HG03095 (cell line): ENCODE results near the gene SYS1.
A peak's percentile ranks its signal among the peaks of the same experiment; 100 is the strongest.

Experiments used
- ATAC-seq: cut with Tn5 transposase; IDR thresholded peaks from one replicate; pipeline ENCODE4 v1.9.1; 2021; ENCODE audit warnings: moderate library complexity; ENCODE audit not compliant: unreplicated experiment

SYS1 gene

DNA sequence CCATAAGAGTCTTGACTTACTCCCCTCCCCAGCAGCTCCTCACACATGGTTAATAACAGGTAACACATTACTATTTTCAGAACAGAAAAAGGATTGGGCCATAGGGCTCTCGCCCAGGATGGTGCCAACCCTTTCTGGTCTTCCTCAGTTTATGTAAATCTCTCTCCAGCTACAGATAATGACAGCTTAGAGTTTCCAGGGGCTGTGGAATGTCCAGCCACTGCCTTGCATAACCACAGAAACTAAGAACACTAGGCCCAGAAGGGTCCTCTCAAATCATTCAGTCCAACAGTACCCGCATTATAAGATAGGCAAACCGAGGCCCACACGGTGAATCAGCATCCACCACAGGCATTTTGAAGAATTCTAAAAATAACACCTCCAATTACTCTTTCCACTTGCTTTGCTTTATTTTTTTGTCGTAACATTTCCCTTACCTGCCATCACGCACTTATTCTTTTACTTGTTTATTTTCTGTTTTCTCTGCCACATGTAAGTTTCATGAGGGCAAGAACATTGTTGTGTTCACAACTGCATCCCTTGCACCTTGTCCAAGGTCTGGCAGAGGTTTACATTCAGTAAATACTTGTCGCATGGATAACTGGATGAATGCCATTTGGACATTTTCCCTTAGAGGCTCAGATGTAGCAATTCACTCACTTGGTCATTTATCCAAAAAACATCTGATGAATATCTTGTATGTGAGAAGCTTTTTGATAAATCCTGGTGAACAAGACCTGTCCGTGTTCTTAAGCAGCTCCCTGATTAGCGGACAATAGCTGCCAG is 8.3 kb upstream of the SYS1 start:
- no peak for ATAC-seq

DNA sequence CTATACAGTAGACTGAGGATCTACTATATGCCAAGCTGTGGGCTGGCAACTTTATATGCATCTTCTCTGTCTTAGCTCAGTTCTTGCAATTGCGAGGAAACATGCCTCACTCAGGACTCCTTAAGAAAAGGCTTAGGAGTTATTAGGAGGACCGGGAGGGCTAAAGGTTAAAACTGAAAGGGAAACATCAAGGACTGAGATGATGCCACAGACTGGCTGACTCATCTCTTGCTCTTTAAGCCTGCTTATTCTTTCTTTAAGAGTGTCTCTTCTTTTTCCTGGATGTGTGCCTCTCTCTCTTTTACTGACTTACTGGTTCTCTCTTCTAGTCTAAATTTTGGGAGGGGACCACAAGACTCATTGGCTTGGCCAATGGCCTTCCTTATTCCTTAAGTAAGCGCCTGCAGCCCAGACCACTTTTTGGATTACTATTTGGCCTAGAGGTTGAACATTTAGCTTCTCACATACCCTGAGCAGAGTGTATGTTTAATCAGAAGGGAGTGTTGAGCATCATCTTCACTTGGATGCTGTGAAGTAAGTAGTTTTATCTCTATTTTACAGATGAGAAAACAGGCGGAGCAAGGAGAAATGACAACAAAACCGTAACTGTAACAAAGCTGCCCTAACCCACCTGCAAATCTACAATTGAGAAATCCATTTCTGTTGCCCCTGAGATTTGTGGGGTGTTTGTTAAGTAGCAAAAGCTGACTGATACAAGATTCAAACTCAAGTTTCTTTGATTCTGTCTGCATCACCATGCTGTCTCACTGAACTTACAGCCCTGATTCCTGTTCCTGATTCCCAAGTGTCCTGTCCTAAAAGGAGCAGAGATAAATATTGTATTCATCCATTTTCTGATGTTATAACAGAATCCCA is 7.5 kb upstream of the SYS1 start:
- no peak for ATAC-seq

DNA sequence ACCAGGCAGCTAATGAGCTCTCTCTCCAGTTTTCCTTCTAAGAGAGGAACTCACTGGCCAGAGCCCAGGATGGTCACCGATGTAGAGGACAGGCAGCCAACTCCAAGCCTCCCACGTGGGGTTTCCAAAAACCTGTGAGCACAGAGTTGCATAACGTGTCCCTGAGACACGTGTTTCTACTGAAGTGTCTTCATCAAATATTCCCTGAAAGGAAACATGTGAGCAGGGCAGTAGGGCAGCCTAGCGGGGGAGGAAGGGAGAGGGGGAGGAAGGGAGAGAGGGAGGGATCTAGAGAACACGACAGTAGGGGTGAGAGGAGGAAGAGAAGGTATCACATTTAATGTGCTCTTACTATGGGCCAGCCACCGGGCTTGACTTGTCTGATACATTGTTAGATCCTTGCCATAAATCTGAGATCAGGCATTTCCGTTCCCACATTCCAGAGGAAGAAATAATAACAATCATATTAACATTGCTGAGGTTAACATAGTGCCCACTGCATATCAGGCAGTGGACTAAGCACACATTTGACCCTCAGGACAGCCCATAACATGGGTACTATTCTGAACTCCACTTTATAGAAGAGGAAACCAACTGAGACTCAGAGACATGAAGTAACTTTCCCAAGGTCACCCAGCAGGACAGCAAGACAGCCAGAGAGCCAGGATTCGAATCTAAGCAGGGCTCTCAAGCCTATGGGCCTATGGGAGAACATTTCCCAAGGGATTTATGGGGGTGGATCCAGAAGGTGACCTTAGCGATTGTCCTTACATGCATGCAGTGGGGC is 4.5 kb upstream of the SYS1 start:
- ATAC-seq, result no peak

DNA sequence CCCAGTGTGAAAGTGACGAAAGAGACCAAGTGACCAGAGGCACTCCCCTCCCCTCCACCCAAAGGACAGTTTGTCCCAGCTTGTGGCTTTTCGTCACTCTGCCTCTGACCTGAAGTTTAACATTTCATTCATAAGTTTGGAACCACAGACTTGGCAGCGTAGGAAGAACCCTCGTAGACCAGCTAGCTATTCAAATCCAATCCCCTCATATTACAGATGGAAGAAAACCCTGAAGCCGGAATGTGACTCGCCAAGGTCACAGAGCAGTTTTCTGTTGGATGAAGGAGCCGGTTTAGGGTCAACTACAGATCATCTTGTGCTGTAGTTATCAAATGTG is 3.9 kb upstream of the SYS1 start:
- no peak for ATAC-seq

DNA sequence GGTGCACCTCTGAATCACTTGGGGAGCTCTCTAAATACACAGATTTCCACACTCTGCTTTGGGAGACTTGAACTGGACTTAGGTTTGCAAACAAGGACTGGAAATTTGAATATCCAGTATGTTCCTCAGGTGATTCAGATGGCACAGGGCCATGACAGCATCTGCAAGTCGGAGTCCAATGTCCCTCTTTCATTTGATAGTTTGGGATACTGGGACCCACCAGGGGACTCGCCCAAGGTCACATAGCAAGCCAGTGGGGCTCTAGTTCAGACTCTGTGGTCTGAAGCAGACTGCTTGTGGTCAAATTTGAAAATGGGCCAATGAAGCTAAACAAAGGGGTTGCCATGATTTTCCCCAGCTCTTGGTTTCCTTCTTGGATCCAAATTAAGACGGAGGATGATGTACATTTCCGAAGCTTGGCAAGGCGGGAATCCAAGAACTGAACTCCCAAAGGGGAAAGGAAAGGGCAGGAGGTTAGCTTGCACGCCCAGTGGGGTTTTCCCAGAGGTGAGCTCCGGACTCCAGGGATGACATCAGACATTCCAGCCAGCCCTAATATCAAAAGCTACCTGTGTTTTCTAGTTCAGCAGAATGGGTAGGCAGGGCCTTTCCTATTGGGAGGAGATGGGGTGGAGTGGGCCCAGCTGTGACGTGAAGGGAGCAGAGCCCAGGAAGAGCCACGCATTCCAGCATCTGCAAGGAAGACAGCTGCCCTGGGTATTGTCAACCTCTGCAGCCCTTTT is 3.4 kb upstream of the SYS1 start:
- no peak for ATAC-seq

DNA sequence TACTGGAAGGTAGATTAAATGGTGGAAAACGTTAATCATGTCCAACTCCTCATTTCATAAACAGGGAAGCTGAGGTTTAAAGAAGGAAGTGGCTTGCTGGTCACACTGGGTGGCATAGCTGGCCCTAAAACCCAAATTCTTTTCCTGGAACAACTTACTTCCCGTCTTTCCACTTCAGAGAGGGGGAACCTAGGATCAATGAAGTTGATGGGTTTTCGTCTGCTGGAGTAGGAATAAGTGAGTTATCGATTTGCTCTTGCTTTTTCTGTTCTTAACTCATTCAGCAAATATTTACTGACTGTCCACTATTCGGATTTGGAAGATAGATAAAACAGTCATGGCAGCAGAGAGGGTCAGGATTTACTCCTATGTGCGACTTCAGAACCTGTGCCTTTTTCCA is 1.2 kb upstream of the SYS1 start:
- no peak for ATAC-seq

DNA sequence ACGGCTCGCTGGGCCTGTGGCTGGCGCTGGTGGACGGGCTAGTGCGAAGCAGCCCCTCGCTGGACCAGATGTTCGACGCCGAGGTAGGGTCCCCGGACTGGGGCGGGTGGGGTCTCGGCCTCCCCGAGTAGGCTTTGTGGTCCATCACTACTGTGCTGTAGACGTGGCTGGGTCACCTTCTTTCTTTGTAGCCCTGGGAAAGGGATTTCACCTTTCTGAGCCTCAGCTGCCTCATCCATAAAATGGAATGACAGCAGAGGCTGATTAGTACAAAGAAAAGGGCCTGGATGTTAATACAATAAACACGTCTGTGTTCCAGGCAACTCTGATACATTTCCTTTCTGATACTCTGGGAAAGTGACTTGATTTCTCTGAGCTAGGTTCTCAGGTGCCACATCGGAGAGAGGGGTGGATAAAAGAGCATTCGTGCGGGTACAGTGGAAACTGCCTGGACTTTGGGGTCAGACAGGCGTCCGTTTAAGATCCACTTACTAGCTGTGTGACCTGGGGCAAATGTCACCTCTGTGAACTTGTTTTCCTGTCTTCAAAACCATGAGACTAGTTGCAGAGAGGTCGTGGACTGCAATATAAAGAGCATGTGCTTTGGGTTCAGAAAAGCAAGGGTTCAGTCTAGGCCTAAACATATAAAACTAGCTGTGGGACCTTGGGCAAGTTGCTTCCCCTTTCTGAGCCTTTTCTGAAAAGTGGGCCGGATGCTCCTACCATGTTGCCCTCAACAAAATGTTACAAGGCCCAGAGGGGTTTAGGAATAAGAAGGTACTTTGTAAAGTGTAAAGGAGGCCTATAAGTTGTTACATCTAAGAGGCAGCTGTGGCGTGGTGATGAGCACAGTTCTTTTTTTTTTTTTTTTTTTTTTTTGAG is 896 bp downstream of the SYS1 start:
- ATAC-seq, result no peak

DNA sequence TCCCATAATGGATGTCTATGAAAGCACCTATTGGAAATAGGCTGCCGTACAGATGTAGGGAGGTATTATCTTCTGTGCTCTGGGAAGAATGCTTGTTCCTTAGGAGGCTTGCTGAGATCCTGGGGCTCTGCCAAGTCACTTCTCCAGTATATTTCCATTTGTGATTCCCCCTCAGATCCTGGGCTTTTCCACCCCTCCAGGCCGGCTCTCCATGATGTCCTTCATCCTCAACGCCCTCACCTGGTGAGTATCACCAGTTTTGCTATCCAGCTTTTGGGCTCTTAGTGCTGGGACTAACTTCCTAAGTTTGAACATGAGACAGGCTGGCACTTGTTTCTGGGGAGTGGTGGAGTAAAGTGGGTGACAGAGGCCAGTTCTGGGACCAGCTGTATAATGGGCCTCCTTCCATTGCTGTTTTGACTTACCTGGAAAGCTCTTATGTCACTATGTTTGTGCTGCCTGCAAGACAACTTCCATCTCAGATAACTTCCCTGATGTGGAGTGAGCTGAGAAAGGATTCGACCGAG is 2.6 kb downstream of the SYS1 start:
- ATAC-seq, result no peak

DNA sequence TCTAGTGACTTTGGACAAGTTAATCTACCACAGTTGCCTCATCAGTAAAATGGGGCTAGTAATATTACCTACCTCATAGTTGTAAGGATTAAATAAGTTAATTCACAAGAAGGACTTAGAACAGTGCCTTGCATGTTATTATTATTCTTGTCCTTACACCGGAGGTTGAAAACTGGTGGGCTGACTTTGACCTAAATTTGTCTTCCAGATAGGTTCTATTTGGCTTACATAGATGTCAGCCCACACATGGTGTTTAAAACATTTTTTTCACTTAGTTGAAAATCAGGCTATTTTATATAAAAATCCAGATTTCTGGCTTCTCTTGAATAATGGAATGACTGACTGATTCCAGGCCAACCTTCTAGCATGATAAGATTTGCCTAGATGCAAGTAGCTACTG is 3.2 kb downstream of the SYS1 start:
- ATAC-seq, result no peak

DNA sequence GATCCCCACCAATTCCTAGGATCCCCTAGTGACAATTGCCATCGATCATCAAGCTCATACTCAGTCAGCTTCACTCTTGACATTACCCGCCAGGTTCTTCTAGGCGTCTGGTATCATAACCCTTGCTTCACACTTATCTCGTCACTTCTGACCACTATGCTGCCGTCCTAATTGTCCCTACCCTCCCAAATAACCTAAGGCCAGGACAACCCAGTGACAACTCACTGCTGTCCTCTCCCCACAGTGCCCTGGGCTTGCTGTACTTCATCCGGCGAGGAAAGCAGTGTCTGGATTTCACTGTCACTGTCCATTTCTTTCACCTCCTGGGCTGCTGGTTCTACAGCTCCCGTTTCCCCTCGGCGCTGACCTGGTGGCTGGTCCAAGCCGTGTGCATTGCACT is 3.7 kb downstream of the SYS1 start:
- no peak for ATAC-seq

DNA sequence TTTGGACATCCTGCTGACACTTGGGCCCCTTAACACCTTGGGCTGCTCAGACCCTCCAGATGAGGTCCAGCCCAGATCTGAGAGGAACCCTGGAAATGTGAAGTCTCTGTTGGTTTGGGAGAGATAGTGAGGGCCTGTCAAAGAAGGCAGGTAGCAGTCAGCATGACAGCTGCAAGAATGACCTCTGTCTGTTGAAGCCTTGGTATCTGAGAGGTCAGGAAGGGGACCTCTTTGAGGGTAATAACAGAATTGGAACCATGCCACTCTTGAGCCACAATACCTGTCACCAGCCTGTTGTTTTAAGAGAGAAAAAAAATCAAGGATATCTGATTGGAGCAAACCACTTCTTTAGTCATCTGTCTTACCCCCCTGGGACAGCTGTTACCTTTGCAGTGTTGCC is 4.2 kb downstream of the SYS1 start:
- no peak for ATAC-seq

DNA sequence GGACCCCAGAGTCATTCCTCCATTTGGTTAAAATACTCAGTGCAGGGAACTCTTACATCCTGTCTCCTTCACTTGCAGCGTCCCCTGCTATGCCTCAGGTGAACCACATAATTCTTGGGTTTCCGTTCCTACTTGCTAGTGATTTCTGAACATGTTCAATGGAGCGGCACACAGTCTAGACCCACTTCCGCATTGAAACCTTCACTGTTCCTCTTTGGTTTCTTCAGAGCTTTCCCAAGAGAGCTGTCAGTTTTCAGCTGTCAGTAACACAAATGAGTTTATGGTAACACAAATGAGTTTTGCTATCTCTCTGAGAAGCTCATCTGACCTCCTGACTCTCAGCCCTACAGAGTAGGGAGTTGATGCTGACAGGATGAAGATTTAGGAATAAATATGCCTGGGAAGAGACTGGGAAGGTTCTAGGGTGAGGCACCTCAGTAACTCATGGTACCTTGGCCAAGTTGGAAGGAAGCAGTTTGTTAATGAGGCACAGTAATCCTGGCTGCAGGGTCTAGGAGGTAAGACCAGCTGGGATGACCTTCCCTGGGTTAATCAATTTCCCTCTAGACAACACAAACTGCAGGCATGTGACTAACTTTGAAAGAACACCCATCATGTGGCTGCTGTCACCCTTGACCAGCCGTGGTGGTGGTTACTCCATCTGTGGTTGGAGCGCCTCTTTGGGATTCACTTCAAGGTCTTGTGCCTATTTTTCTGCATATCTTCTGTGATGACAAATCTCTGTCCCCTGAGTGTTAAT is 5.4 kb downstream of the SYS1 start:
- ATAC-seq, result peak; percentile 88

DNA sequence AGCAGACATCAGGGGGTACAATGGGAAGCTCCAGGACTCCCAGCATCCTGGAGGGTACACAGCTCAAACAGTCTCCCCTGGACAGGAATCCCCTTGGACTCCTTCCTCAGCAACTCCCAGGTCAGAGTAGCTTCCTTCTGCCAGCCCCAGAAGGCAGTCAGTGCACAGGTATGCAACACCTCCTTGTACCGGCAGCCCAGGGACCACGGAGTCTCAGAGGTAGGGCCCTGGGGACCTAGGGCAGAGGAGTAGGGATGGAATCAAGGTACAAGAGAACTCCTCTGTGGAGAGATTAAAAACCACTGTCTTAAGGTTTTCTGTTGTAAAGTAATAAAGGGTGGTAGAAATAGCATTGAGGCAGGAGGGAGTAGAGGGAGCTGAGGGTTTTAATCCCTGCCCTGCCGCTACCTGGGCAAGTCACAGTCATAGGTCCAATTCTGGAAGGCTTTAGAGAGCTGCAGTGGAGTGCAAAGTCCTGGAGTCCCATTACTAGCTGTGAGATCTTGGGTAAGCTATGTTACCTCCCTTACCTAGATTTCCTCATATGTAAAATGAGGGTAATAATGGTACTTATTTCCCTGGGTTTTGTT is 7.7 kb downstream of the SYS1 start:
- ATAC-seq, result no peak

DNA sequence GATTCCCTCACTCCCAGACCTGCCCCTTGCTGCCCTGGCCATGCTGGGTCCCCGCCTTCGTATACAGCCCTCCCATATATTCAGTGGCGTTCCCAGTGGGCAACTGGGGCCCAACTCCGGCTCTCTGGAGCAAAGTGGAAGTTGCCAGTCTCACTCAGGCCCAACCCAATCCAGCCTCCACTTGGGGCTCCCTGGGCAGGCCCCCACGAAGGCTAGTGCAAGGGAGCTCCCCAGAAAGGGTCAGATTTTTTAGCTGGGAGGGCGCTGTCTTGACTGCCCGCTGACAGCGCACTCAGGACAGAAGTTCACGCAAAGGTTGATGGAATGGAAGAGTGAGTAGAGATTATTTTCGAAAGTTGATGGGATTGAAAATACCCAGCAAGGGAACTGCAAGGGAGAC is 9.3 kb downstream of the SYS1 start:
- ATAC-seq, result no peak

DNA sequence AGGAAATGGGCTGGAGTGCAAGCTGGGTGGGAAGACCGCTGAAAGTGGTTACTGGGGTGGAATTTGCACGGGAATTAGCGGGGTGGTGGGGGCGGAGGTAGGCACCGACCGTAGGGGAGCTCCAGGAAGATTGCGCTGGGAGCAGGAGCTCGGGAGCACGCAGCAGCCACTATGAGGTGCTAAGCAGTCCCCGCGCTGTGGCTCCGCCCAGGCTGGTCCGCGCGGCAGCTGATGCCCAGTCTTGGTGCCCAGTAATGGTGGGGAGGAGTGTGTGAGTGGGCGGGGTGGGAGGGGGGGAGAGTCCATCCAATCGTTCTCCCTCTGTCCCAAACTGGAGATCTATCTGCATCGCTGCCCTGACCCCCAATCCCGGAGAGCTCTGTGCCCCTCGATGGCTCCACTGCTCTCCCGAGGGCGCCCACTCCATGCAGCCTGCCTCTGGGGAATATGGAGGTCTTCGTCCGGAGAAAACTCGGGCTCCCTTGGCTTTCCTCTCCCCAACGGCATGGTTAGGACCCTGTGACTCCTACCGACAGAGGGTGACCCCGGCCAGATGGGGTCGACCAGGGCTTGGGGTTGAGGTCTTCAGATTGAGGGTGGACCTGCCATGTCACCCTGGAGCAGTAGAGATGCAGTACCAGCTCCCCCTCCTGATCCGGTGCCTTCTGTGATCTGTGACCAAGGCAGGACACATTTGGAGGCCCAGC is 9.8 kb downstream of the SYS1 start:
- ATAC-seq, result no peak

DNA sequence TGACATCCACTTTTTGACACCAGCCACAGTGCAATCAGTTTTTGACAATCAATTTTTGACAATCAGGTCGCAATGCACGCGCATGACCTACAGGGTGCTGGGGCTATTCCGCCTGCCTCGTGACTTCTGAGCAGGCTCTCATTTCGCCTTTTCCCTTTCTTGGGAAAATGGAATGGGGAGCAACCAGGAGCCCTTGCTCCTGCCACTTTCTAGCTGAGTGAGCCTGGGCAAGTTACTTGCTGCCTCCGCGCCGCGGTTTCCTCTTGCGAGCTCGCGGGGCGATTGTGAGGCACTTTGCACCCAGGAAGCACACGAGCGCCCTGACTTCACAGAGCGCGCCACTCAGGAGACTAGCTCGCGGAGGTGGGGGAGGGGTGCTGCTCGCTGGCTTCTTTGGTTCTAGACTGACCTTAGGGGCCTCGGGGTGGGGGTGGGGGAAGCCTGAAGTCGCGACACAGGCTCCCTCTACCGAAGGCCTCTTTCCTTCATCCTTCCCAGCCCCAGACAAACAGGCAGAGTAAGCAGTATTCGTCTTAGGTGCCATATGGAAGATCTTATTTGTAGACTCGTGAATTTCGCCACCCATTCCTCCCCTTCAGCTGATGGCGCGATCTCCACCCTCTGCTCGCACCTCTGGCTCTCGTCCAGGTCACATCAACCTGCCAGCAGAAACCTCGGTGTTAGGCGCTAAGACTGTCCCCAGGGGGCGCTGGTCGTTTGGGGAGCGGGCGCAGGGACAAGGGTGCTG is 10.6 kb downstream of the SYS1 start:
- no peak for ATAC-seq

DNA sequence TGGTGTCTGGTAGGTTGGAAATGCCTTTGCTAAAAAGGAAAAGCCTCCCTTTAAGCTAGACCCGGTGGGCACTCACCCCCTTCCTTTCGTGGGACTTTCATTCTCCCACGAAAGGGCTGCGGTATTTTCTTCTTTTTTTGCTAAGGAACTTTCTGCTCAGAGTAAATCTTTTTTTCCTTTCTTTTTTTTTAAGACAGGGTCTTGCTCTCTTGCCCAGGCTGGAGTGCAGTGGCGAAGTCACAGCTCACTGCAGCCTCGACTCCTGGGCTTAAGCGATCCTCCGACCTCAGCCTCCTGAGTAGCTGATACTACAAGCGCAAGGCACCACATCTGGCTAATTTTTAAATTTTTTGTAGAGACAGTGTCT is 11.1 kb downstream of the SYS1 start:
- no peak for ATAC-seq
